HepG2 (cell line): ENCODE results near the gene IP6K3.

Experiments used
- JUN ChIP-seq: sonication (generic); formaldehyde crosslinking; IDR thresholded peaks from 2 replicates; pipeline ENCODE4 v1.4.0; 2020; ENCODE audit warnings: mild to moderate bottlenecking, missing genetic modification reagents
- NR2F2 ChIP-seq: IDR thresholded peaks from 2 replicates; pipeline ENCODE4 v1.6.1; 2012; ENCODE audit warnings: low read depth, inconsistent platforms, borderline replicate concordance
- POLR2A ChIP-seq, 2 experiments: IDR thresholded peaks; 2 replicates each; pipeline ENCODE4 v1.6.1; 2011; ENCODE audit warnings: low read depth in 2 of 2, low read length in 2 of 2, mild to moderate bottlenecking in 1 of 2, moderate library complexity in 1 of 2; ENCODE audit not compliant: insufficient read depth in 1 of 2
- TF ChIP-seq, protein P1 (sequence below): sonication (generic); formaldehyde crosslinking; IDR thresholded peaks from 2 replicates; pipeline ENCODE4 v1.4.0; 2020; ENCODE audit warnings: missing genetic modification reagents

DNA sequence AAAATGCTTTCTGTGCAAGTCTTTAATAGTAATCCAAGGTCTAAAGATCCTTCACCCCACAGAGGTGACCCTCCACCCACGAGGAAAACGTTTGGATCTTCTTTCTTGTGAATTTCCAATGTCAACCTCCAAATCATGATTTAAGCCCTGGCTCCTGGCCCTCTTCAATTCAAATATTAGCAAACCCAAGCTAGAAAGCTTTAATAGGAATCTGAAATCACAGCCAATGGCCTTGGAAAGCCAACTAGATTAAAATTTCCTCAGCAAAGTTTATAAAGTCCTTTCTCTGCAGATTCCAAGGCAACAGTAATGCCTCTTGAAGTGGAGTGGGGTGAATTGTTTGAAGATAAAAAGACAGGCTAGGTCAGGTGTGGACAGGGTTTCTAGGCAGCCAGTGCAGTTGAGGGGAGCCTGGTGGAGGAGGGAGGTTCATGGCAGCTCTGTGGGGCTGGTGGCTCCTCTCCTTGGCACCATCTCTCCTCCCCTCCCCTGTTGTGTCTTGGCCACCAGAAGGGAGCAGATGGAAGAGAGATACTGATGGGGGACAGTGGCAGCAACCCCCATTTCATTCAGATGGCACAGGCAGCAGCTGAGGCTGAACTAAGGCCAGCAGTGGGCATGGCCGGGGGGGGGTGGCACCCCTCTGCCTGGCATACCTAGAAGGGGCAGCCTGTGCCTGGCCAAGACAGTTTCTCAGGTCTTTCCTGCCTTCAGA is 23.2 kb downstream of the IP6K3 start:
- TF ChIP-seq POLR2A (IDR thresholded peaks at IDR 0.05; ENCODE audit: insufficient read depth in 1 of 2, low read depth in 2 of 2, low read length in 2 of 2), result no peak
- TF ChIP-seq, protein P1, sequence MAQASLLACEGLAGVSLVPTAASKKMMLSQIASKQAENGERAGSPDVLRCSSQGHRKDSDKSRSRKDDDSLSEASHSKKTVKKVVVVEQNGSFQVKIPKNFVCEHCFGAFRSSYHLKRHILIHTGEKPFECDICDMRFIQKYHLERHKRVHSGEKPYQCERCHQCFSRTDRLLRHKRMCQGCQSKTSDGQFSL, result no peak
- TF ChIP-seq NR2F2, result no peak
- no peak for TF ChIP-seq JUN (CRISPR knock-in tag)
